Hepatocyte (in vitro differentiated cells): ENCODE data around the gene SLC25A22.

Experiments used
- CTCF ChIP-seq: fragments of 200-600 bp; sonication (generic); IDR thresholded peaks from 2 replicates; pipeline ENCODE4 v1.5.1; 2016; ENCODE audit warnings: antibody characterized with exemption, mild to moderate bottlenecking; ENCODE audit not compliant: poor library complexity
- EZH2 ChIP-seq: fragments of 200-600 bp; sonication (generic); IDR thresholded peaks from 2 replicates; pipeline ENCODE4 v1.6.1; 2016; ENCODE audit warnings: antibody characterized with exemption, mild to moderate bottlenecking, borderline replicate concordance

DNA sequence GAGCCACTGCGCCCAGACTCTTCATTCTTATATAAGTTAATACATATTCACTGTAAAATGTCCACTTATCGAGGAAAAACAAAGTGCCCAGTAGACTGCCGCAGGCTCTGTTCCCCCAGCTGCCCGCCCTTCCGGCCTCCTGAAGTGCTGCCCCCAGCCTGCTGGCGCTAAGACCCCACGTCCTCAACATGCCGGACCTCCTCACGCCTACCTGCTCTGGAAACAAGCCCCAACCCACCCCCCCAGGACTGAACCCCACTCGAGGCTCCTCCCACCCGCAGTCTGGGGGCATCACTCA lies 21.9 kb downstream of the SLC25A22 start:
- no peak for TF ChIP-seq CTCF
- TF ChIP-seq EZH2 = no peak
